ENCODE measurements around the gene ZNF423.

Gene ZNF423

DNA sequence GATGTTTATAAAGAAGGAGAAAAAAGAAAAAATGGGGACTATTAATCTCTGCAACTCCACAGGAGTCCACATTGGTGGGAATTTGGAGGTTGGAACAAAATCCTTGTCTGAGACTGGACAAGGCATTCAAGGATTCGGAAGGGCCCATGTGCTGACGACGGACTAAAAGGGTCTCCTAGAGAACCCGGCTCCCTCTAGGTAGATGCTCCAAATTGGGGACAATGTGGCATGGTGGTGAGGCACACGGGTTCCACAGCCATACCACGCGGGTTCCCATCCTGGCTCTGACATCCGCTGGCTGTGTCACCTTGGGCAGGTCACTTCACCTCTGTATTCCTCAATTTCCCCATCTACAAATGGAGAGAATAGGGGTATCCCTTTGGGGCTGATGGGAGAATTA lies 254.9 kb downstream of the ZNF423 start:
- Histone ChIP-seq H3K4me3 (ENCODE audit: low read length in 2 of 2) (no peak overlapping the region), H3K4me1 (ENCODE audit: control insufficient read depth in 2 of 2, insufficient read depth in 2 of 2, low read length in 2 of 2) (peaks cover 0 to 5% of the 10 kb centered on the region in 2 donors), H3K9ac (ENCODE audit: low read depth in 1 of 2, low read length in 2 of 2) (no peak overlapping the region), H3K27me3 (ENCODE audit: control insufficient read depth in 2 of 2, insufficient read depth in 2 of 2, low read length in 2 of 2) (no peaks in the 10 kb centered on the region), H3K9me3 (ENCODE audit: control insufficient read depth in 2 of 2, low read length in 2 of 2) (no peaks in the 10 kb centered on the region), H3K36me3 (ENCODE audit: control insufficient read depth in 2 of 2, insufficient read depth in 2 of 2, low read length in 2 of 2) (no peaks in the 10 kb centered on the region), H3K27ac (ENCODE audit: low read depth in 2 of 2, low read length in 2 of 2) (no peak overlapping the region)

DNA sequence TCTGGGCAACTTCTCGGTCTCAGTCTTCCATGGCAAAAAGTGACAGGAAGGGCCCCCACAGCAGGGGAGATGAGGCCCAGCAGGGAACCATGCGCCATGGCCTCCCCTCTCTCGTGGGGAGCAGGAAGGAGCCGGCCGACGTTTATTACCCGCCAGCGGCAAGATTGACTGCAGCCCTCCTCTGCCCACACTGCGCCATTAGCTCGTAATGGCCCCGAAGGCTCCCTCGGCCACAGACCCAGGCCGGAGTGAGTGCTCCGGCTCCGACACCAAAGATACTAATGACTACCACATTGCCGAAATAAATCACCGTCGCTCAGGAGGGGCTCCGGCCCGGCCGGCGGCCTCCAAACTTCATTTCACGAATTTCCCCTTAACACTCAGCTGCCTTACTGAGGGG lies 255.4 kb downstream of the ZNF423 start:
- no peaks in the 10 kb centered on the region for H3K9me3 ChIP-seq (ENCODE audit: control insufficient read depth in 2 of 2, low read length in 2 of 2)

DNA sequence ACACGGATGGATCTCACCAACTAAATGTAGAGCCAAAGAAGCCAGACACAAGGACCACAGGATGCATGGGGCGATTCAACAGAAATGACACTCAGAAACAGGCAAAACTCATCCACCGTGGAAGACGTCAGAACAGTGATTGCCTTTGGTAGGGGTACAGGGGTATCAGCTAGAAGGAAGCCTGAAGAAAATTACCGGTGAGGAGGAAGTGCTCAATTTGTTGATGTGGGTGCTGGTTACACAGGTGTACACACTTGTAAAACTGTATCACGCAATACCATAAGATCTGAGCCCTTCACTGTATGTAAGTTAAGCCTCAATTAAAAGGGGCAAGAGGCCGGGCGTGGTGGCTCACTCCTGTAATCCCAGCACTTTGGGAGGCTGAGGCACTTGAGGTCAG lies 256.2 kb downstream of the ZNF423 start:
- H3K27me3 ChIP-seq (ENCODE audit: control insufficient read depth in 2 of 2, insufficient read depth in 2 of 2, low read length in 2 of 2), result no peaks in the 10 kb centered on the region
- peaks cover 0 to 5% of the 10 kb centered on the region in 2 donors for H3K4me1 ChIP-seq (ENCODE audit: control insufficient read depth in 2 of 2, insufficient read depth in 2 of 2, low read length in 2 of 2)
- no peaks in the 10 kb centered on the region for H3K36me3 ChIP-seq (ENCODE audit: control insufficient read depth in 2 of 2, insufficient read depth in 2 of 2, low read length in 2 of 2)
- no peak overlapping the region for H3K27ac ChIP-seq (ENCODE audit: low read depth in 2 of 2, low read length in 2 of 2)
- H3K9me3 ChIP-seq (ENCODE audit: control insufficient read depth in 2 of 2, low read length in 2 of 2), result no peaks in the 10 kb centered on the region
- H3K4me3 ChIP-seq (ENCODE audit: low read length in 2 of 2), result no peak overlapping the region
- no peak overlapping the region for H3K9ac ChIP-seq (ENCODE audit: low read depth in 1 of 2, low read length in 2 of 2)

More for the DNA sequence above, 255.4 kb downstream of the ZNF423 start:
- Histone ChIP-seq H3K36me3 (ENCODE audit: control insufficient read depth in 2 of 2, insufficient read depth in 2 of 2, low read length in 2 of 2) (no peaks in the 10 kb centered on the region), H3K27me3 (ENCODE audit: control insufficient read depth in 2 of 2, insufficient read depth in 2 of 2, low read length in 2 of 2) (no peaks in the 10 kb centered on the region), H3K4me3 (ENCODE audit: low read length in 2 of 2) (no peak overlapping the region), H3K27ac (ENCODE audit: low read depth in 2 of 2, low read length in 2 of 2) (no peak overlapping the region), H3K9ac (ENCODE audit: low read depth in 1 of 2, low read length in 2 of 2) (no peak overlapping the region), H3K4me1 (ENCODE audit: control insufficient read depth in 2 of 2, insufficient read depth in 2 of 2, low read length in 2 of 2) (peaks cover 0 to 5% of the 10 kb centered on the region in 2 donors)

DNA sequence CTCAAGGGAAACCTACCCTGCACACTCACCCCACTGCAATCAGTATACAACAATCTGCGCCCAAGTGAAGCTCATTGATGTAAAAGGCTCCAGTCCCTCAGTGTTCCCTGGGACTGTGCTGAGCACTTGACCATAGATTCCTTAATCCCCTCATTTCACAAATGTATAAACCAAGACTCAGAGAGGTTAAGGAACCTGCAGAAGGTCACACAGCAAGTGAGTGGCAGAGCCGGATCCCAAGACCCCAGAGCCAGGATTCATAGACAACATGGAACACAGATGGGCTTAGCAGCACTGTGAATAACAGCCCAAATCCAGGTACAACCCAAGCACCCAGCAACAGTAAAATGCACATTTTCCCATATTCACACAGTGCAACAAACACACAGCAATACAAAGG lies 256.6 kb downstream of the ZNF423 start:
- Histone ChIP-seq H3K9ac (ENCODE audit: low read depth in 1 of 2, low read length in 2 of 2) (no peak overlapping the region), H3K27me3 (ENCODE audit: control insufficient read depth in 2 of 2, insufficient read depth in 2 of 2, low read length in 2 of 2) (no peaks in the 10 kb centered on the region), H3K4me3 (ENCODE audit: low read length in 2 of 2) (no peak overlapping the region), H3K4me1 (ENCODE audit: control insufficient read depth in 2 of 2, insufficient read depth in 2 of 2, low read length in 2 of 2) (peaks cover 0 to 5% of the 10 kb centered on the region in 2 donors), H3K9me3 (ENCODE audit: control insufficient read depth in 2 of 2, low read length in 2 of 2) (no peaks in the 10 kb centered on the region), H3K36me3 (ENCODE audit: control insufficient read depth in 2 of 2, insufficient read depth in 2 of 2, low read length in 2 of 2) (no peaks in the 10 kb centered on the region), H3K27ac (ENCODE audit: low read depth in 2 of 2, low read length in 2 of 2) (no peak overlapping the region)

DNA sequence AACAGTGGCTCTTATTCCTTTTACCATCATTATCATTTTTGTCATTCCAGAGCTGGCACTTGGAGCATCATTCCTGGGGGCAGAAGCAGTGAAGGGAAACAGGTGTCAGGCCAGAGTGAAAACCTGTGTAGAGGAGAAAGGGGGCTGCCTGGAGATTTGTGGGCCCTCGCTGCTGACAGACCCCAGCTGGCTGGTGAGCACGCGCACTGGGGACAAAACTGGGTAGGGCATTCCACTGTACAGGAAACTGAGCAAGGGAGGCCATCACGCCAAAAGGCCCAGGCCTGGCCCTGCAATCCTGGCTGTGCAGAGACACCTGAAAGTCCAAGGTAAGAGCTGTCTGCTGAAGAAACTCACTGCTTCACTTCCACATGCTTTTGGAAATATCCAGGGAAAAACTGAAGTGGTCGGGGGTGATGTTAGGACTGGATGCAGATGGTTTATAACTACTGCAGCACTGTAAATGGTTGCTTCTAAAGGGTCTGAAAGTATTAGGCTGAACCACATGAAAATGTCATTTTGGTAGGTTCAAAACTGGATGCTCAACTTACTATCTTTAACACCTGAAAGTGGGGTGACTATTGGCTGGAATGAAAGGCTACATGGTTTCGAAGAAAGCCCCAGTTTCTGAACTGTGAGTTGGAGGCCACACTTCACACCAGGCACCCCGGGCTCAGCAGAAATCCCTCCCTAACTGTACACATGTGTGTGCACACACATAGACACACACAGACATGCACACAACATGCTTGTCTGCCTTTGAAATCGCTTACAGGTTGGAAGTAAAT lies 257.3 kb downstream of the ZNF423 start:
- Histone ChIP-seq H3K36me3 (ENCODE audit: control insufficient read depth in 2 of 2, insufficient read depth in 2 of 2, low read length in 2 of 2) (no peaks in the 10 kb centered on the region), H3K9me3 (ENCODE audit: control insufficient read depth in 2 of 2, low read length in 2 of 2) (no peaks in the 10 kb centered on the region), H3K27me3 (ENCODE audit: control insufficient read depth in 2 of 2, insufficient read depth in 2 of 2, low read length in 2 of 2) (no peaks in the 10 kb centered on the region), H3K27ac (ENCODE audit: low read depth in 2 of 2, low read length in 2 of 2) (peak overlapping the region in 1 of 2 donors; percentile 38), H3K4me1 (ENCODE audit: control insufficient read depth in 2 of 2, insufficient read depth in 2 of 2, low read length in 2 of 2) (peaks cover 0 to 5% of the 10 kb centered on the region in 2 donors), H3K9ac (ENCODE audit: low read depth in 1 of 2, low read length in 2 of 2) (no peak overlapping the region), H3K4me3 (ENCODE audit: low read length in 2 of 2) (no peak overlapping the region)

DNA sequence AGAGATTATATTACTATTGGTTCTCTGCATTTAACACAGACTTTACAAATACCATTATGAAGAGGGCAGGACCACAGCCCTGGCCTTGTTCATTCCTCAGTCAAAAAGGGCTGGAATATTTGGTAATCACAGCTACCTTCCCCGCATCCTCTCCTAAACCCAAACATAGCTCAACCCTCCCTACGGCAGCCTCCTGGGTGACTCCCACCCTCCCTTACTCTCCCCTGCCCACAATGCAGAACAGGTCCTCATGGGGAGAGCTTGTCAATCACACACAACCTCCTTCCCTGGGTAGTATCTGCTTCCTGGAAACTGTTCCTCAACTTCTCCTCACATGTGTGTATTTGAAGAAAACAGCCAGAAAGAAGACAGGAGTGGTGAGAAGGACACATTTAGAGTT lies 258.1 kb downstream of the ZNF423 start:
- Histone ChIP-seq H3K9ac (ENCODE audit: low read depth in 1 of 2, low read length in 2 of 2) (no peak overlapping the region), H3K36me3 (ENCODE audit: control insufficient read depth in 2 of 2, insufficient read depth in 2 of 2, low read length in 2 of 2) (no peaks in the 10 kb centered on the region), H3K27ac (ENCODE audit: low read depth in 2 of 2, low read length in 2 of 2) (no peak overlapping the region), H3K9me3 (ENCODE audit: control insufficient read depth in 2 of 2, low read length in 2 of 2) (no peaks in the 10 kb centered on the region), H3K27me3 (ENCODE audit: control insufficient read depth in 2 of 2, insufficient read depth in 2 of 2, low read length in 2 of 2) (no peaks in the 10 kb centered on the region), H3K4me1 (ENCODE audit: control insufficient read depth in 2 of 2, insufficient read depth in 2 of 2, low read length in 2 of 2) (peaks cover 0 to 5% of the 10 kb centered on the region in 2 donors), H3K4me3 (ENCODE audit: low read length in 2 of 2) (no peak overlapping the region)

DNA sequence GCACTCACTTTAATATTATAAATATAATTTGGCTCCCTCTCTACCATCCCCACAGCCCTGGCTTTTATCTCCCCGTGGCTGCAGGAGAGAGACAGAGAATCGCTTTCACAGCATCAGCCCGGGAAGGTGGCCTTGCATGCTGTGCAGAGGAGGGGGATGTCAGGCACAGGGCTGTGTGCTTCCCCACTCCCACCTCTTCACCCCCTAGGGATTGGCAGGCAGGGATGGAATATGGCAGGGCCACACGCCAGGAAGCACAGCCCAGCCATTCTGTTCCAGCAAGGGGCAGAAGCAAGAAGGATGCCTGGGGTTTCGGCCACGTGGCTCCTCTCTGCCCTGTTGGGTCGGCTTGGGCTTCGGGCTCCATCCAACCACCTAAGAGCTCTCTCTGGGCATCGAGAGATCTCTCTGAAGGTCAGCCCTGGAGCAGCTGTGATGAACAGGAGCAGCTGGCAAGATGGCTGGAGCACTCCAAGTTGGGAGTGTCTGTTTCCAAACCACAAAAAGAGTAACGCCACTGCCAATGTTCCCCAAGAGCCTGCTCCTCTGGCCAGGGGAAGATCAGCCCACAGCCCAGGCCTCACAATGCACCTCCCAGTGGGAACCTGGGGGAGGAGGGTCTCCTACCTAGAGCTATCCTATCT lies 259.1 kb downstream of the ZNF423 start:
- Histone ChIP-seq H3K36me3 (ENCODE audit: control insufficient read depth in 2 of 2, insufficient read depth in 2 of 2, low read length in 2 of 2) (no peaks in the 10 kb centered on the region), H3K27ac (ENCODE audit: low read depth in 2 of 2, low read length in 2 of 2) (peak overlapping the region in 1 of 2 donors; percentile 16), H3K27me3 (ENCODE audit: control insufficient read depth in 2 of 2, insufficient read depth in 2 of 2, low read length in 2 of 2) (no peaks in the 10 kb centered on the region), H3K4me1 (ENCODE audit: control insufficient read depth in 2 of 2, insufficient read depth in 2 of 2, low read length in 2 of 2) (peaks cover 0 to 5% of the 10 kb centered on the region in 2 donors), H3K4me3 (ENCODE audit: low read length in 2 of 2) (no peak overlapping the region), H3K9me3 (ENCODE audit: control insufficient read depth in 2 of 2, low read length in 2 of 2) (no peaks in the 10 kb centered on the region), H3K9ac (ENCODE audit: low read depth in 1 of 2, low read length in 2 of 2) (no peak overlapping the region)

DNA sequence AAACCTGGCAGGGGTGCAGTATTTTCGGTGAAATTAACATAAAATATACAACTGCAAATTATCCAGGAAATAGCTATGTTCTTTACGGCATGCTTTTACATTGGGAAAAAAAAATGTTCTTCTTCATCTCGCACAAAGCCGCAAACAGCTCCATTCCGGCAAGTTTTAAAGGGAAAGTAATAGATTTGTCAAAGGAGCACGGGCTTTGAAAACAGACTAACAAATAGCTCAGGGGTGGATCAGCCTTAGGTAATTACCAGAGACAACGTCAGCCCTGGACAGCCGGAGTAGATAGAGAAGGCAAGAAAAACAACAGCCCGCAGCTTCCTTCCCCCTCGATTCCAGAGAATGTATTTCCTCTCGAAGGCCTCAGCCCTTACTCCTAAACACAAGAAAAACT lies 259.8 kb downstream of the ZNF423 start:
- H3K36me3 ChIP-seq (ENCODE audit: control insufficient read depth in 2 of 2, insufficient read depth in 2 of 2, low read length in 2 of 2), result no peaks in the 10 kb centered on the region
- H3K4me3 ChIP-seq (ENCODE audit: low read length in 2 of 2), result peak overlapping the region in 1 of 2 donors; percentile 1
- H3K4me1 ChIP-seq (ENCODE audit: control insufficient read depth in 2 of 2, insufficient read depth in 2 of 2, low read length in 2 of 2), result peaks cover 0 to 5% of the 10 kb centered on the region in 2 donors
- no peaks in the 10 kb centered on the region for H3K9me3 ChIP-seq (ENCODE audit: control insufficient read depth in 2 of 2, low read length in 2 of 2)
- no peak overlapping the region for H3K9ac ChIP-seq (ENCODE audit: low read depth in 1 of 2, low read length in 2 of 2)
- no peaks in the 10 kb centered on the region for H3K27me3 ChIP-seq (ENCODE audit: control insufficient read depth in 2 of 2, insufficient read depth in 2 of 2, low read length in 2 of 2)
- H3K27ac ChIP-seq (ENCODE audit: low read depth in 2 of 2, low read length in 2 of 2), result no peak overlapping the region

DNA sequence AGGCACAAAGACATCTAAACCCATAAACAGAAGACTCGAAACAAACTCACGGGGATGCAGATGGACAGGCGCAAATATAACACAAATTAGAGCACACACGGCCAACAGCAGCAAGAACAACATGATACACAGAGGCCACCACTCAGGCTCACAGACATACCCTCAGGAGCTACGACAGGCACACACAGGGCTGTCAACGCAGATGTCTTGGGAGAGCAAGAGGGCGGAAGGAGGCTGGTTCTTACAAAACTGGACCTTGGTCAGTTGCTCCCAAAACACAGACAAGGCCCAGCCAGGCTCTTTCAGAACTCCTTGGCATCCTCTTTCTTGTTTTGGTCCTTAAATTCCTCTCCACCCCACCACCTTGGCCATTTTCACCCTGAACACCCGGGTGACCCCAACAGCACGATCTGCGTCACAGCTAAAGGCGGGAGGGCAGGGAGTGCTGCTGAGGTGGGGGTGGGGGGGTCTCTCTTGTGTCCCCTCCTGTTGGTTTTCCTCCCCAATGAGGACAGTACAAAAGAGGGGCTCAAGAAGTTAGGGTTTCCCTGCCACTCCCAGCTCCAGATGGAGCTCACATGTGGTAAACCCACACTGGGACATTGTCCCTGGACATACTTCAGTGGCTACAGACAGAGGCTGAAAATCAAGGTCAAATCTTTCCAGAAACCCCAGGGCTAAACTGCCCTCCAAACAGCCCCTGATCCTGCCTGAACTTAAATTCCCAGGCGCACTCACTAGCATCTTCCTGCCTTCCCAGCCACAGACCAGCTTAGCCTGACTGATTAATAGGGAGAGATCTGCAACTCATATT lies 261.0 kb downstream of the ZNF423 start:
- H3K27ac ChIP-seq (ENCODE audit: low read depth in 2 of 2, low read length in 2 of 2), result no peak overlapping the region
- no peaks in the 10 kb centered on the region for H3K27me3 ChIP-seq (ENCODE audit: control insufficient read depth in 2 of 2, insufficient read depth in 2 of 2, low read length in 2 of 2)
- H3K36me3 ChIP-seq (ENCODE audit: control insufficient read depth in 2 of 2, insufficient read depth in 2 of 2, low read length in 2 of 2), result no peaks in the 10 kb centered on the region
- H3K9ac ChIP-seq (ENCODE audit: low read depth in 1 of 2, low read length in 2 of 2), result no peak overlapping the region
- H3K4me1 ChIP-seq (ENCODE audit: control insufficient read depth in 2 of 2, insufficient read depth in 2 of 2, low read length in 2 of 2), result peaks cover 0 to 5% of the 10 kb centered on the region in 2 donors
- no peaks in the 10 kb centered on the region for H3K9me3 ChIP-seq (ENCODE audit: control insufficient read depth in 2 of 2, low read length in 2 of 2)
- H3K4me3 ChIP-seq (ENCODE audit: low read length in 2 of 2), result no peak overlapping the region

DNA sequence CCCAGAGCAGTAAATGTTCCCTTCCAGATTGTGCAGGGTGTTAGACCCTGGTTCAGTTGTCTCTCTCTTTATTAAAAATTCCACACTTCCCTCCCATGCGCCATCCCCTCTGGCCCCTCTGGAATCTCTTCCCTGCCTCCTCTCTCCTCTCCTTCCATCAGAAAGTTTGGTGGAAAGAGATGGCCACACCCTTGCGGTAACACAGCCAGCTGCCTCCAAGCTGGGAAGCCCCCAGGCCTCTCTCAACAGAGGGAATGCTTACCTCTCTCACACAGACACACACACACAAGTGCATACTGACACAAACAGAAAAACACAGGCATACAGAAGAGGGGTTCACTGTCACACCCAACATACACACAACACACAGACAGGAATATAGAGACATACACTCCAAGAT lies 261.8 kb downstream of the ZNF423 start:
- Histone ChIP-seq H3K27me3 (ENCODE audit: control insufficient read depth in 2 of 2, insufficient read depth in 2 of 2, low read length in 2 of 2) (no peaks in the 10 kb centered on the region), H3K9ac (ENCODE audit: low read depth in 1 of 2, low read length in 2 of 2) (no peak overlapping the region), H3K4me1 (ENCODE audit: control insufficient read depth in 2 of 2, insufficient read depth in 2 of 2, low read length in 2 of 2) (peaks cover 0 to 5% of the 10 kb centered on the region in 2 donors), H3K27ac (ENCODE audit: low read depth in 2 of 2, low read length in 2 of 2) (no peak overlapping the region), H3K36me3 (ENCODE audit: control insufficient read depth in 2 of 2, insufficient read depth in 2 of 2, low read length in 2 of 2) (no peaks in the 10 kb centered on the region), H3K9me3 (ENCODE audit: control insufficient read depth in 2 of 2, low read length in 2 of 2) (no peaks in the 10 kb centered on the region), H3K4me3 (ENCODE audit: low read length in 2 of 2) (no peak overlapping the region)
